Vagina (tissue), 2 donors: ENCODE measurements around the gene HCRT.

Source experiments
- POLR2A ChIP-seq, 2 donors: fragments of 450-650 bp; IDR thresholded peaks; one replicate each; pipeline ENCODE4 v1.6.1; 2017; ENCODE audit warnings: antibody characterized with exemption in 2 of 2, mild to moderate bottlenecking in 2 of 2, moderate library complexity in 2 of 2
- POLR2AphosphoS5 ChIP-seq, 2 donors: sonication (generic); formaldehyde crosslinking; IDR thresholded peaks; one replicate each; pipeline ENCODE4 v1.9.0; 2017; ENCODE audit warnings: antibody characterized with exemption in 2 of 2, mild to moderate bottlenecking in 2 of 2, low read depth in 1 of 2; ENCODE audit not compliant: insufficient read depth in 1 of 2
- TF ChIP-seq, protein P1 (sequence below), 3 experiments: fragments of 450-650 bp in 2 of 3; fragments of 200-600 bp in 1 of 3; sonication (generic) in 1 of 3; IDR thresholded peaks; one replicate each; pipeline ENCODE4 v1.5.1; 2017 to 2019; ENCODE audit warnings: antibody characterized with exemption in 3 of 3, mild to moderate bottlenecking in 2 of 3, moderate library complexity in 2 of 3

DNA sequence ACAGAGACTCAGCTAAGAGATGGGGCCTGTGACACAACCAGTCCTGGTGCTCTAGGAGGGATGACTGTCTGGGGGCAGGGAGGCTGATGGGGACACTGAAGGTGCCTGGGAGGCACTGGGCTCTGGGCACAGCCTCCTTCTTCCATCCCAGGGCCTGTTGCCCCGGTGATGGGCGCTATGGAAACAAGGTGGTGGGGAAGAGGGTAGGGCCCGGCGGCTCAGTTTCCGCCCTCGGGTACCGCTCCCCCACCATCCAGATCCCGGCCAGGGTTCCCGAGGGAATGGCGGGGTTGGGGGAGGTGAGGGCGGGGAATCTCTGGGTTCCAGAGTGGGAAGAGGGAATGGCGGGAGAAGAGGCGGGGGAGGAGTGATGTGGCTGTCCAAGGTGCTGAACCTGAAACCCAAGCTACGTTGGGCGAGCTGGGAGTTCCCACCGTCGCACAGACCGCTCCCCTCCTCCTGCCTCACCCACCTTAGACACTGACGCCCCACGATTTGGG, 5.3 kb downstream of the HCRT start:
- TF ChIP-seq, protein P1, sequence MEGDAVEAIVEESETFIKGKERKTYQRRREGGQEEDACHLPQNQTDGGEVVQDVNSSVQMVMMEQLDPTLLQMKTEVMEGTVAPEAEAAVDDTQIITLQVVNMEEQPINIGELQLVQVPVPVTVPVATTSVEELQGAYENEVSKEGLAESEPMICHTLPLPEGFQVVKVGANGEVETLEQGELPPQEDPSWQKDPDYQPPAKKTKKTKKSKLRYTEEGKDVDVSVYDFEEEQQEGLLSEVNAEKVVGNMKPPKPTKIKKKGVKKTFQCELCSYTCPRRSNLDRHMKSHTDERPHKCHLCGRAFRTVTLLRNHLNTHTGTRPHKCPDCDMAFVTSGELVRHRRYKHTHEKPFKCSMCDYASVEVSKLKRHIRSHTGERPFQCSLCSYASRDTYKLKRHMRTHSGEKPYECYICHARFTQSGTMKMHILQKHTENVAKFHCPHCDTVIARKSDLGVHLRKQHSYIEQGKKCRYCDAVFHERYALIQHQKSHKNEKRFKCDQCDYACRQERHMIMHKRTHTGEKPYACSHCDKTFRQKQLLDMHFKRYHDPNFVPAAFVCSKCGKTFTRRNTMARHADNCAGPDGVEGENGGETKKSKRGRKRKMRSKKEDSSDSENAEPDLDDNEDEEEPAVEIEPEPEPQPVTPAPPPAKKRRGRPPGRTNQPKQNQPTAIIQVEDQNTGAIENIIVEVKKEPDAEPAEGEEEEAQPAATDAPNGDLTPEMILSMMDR (IDR thresholded peaks at IDR 0.05): no peak
- TF ChIP-seq POLR2A (IDR thresholded peaks at IDR 0.05) (no peak), POLR2AphosphoS5 (IDR thresholded peaks at IDR 0.05; ENCODE audit: insufficient read depth in 1 of 2, low read depth in 1 of 2) (no peak)
